SK-N-SH (cell line): Measurements from ENCODE around the gene CEP78. TPM values are rescaled to one million over a fixed set of nuclear protein-coding genes. Genes with fewer than 3 reads are reported as not detected.

Experiments used
- CTCF ChIA-PET: fragments of 300-600, 350-600 bp; formaldehyde crosslinking; extraction: SDS; loops from one replicate; lab custom pipeline; 2021; lab: Yijun Ruan, JAX
- POLR2A ChIA-PET: fragments of 350-600 bp; sonication (Branson Sonifier 250); formaldehyde crosslinking; extraction: SDS; loops from one replicate; lab custom pipeline; 2020; ENCODE audit warnings: antibody characterized with exemption, inconsistent platforms; lab: Yijun Ruan, JAX
- DNase-seq: peaks from one replicate; pipeline ENCODE4 v3.0.0; 2012
- H2AFZ ChIP-seq: fragments of 200-600 bp; sonication (generic); 2 replicates; pipeline ENCODE4 v1.8.1; 2016; ENCODE audit warnings: antibody characterized with exemption, mild to moderate bottlenecking, low read depth
- H3F3A ChIP-seq: fragments of 200-600 bp; sonication (generic); replicated peaks from 2 replicates; pipeline ENCODE3; 2016; ENCODE audit warnings: antibody characterized with exemption, mild to moderate bottlenecking; ENCODE audit not compliant: insufficient read depth
- H3K27ac ChIP-seq, 2 experiments: fragments of 200-500 bp in 1 of 2; fragments of 200-600 bp in 1 of 2; sonication (Bioruptor generic) in 1 of 2; sonication (generic), shearing (Covaris generic) in 1 of 2; 2 replicates each; pipeline versions ENCODE4 v1.5.1 to v1.6.1; 2014 to 2016; ENCODE audit warnings: low read depth in 2 of 2, inconsistent platforms in 1 of 2, low read length in 1 of 2, mild to moderate bottlenecking in 1 of 2, mixed read lengths in 1 of 2
- H3K27me3 ChIP-seq: fragments of 200-600 bp; sonication (generic), shearing (Covaris generic); 2 replicates; pipeline ENCODE4 v1.6.1; 2016; ENCODE audit warnings: mixed run types; ENCODE audit not compliant: insufficient read depth
- H3K36me3 ChIP-seq, 2 experiments: fragments of 200-500 bp in 1 of 2; fragments of 200-600 bp in 1 of 2; sonication (Bioruptor generic) in 1 of 2; sonication (generic) in 1 of 2; replicated peaks in 1 of 2; 2 replicates each; pipeline versions ENCODE3 to v1.5.1; 2014 to 2016; ENCODE audit warnings: low read length in 1 of 2, mild to moderate bottlenecking in 1 of 2; ENCODE audit not compliant: insufficient read depth in 2 of 2, control insufficient read depth in 1 of 2
- H3K4me1 ChIP-seq, 2 experiments: fragments of 200-500 bp in 1 of 2; fragments of 200-600 bp in 1 of 2; sonication (Bioruptor generic) in 1 of 2; sonication (generic), shearing (Covaris generic) in 1 of 2; 2 replicates each; pipeline versions ENCODE4 v1.5.1 to v1.6.1; 2014 to 2016; ENCODE audit warnings: low read depth in 1 of 2, low read length in 1 of 2, mixed run types in 1 of 2; ENCODE audit not compliant: insufficient read depth in 2 of 2, control insufficient read depth in 1 of 2
- H3K4me2 ChIP-seq: fragments of 200-600 bp; sonication (generic), shearing (Covaris generic); 2 replicates; pipeline ENCODE4 v1.6.1; 2017; ENCODE audit warnings: mixed run types
- H3K4me3 ChIP-seq, 2 experiments: fragments of 200-500 bp in 1 of 2; fragments of 200-600 bp in 1 of 2; sonication (Bioruptor generic) in 1 of 2; sonication (generic), shearing (Covaris generic) in 1 of 2; 2 replicates each; pipeline versions ENCODE4 v1.5.1 to v1.8.1; 2014 to 2016; ENCODE audit warnings: low read depth in 2 of 2, inconsistent platforms in 1 of 2, low read length in 1 of 2, mild to moderate bottlenecking in 1 of 2, mixed read lengths in 1 of 2, moderate library complexity in 1 of 2
- H3K79me2 ChIP-seq: fragments of 200-600 bp; sonication (generic); 2 replicates; pipeline ENCODE4 v1.8.1; 2017; ENCODE audit warnings: mild to moderate bottlenecking; ENCODE audit not compliant: insufficient read depth
- H3K9ac ChIP-seq: fragments of 200-600 bp; sonication (generic); 2 replicates; pipeline ENCODE4 v1.6.1; 2017; ENCODE audit warnings: mixed run types
- H3K9me2 ChIP-seq: fragments of 200-600 bp; sonication (generic); 2 replicates; pipeline ENCODE4 v1.6.1; 2017; ENCODE audit warnings: mixed run types
- H3K9me3 ChIP-seq: fragments of 200-600 bp; sonication (generic); 2 replicates; pipeline ENCODE4 v1.6.1; 2017; ENCODE audit warnings: mixed run types, mild to moderate bottlenecking, moderate library complexity
- H4K20me1 ChIP-seq: fragments of 200-600 bp; sonication (generic); 2 replicates; pipeline ENCODE4 v1.6.1; 2017; ENCODE audit warnings: mild to moderate bottlenecking, mixed run types; ENCODE audit not compliant: insufficient read depth
- CTCF ChIP-seq: fragments of 200-600 bp; sonication (generic); IDR thresholded peaks from 2 replicates; pipeline ENCODE4 v1.6.1; 2017; ENCODE audit warnings: antibody characterized with exemption, mild to moderate bottlenecking, moderate library complexity
- ELF1 ChIP-seq: IDR thresholded peaks from 2 replicates; pipeline ENCODE4 v1.4.0; 2012
- FOXM1 ChIP-seq: IDR thresholded peaks from 2 replicates; pipeline ENCODE4 v1.4.0; 2012; ENCODE audit warnings: low read depth, mild to moderate bottlenecking
- GATA2 ChIP-seq: sonication (generic); formaldehyde crosslinking; IDR thresholded peaks from 2 replicates; pipeline ENCODE4 v1.5.0; 2020; ENCODE audit warnings: mild to moderate bottlenecking, missing genetic modification reagents
- IRF3 ChIP-seq: fragments of 150-350 bp; IDR thresholded peaks from 2 replicates; pipeline ENCODE4 v1.6.1; 2016; ENCODE audit warnings: mild to moderate bottlenecking, low read depth, low read length
- NFIC ChIP-seq: IDR thresholded peaks from 2 replicates; pipeline ENCODE4 v1.4.0; 2012; ENCODE audit warnings: borderline replicate concordance
- NRF1 ChIP-seq: IDR thresholded peaks from 2 replicates; pipeline ENCODE4 v1.6.1; 2012; ENCODE audit warnings: low read depth, mild to moderate bottlenecking, low read length
- RFX5 ChIP-seq: IDR thresholded peaks from 2 replicates; pipeline ENCODE4 v1.6.1; 2012; ENCODE audit warnings: mild to moderate bottlenecking, improper control_type of control experiment, low read length
- RXRA ChIP-seq: IDR thresholded peaks from 2 replicates; pipeline ENCODE4 v1.4.0; 2012; ENCODE audit warnings: low read depth, mild to moderate bottlenecking, borderline replicate concordance
- TAF1 ChIP-seq: IDR thresholded peaks from 2 replicates; pipeline ENCODE4 v1.6.1; 2012; ENCODE audit warnings: low read depth, mild to moderate bottlenecking, low read length, moderate library complexity, borderline replicate concordance
- USF2 ChIP-seq: fragments of 150-350 bp; IDR thresholded peaks from 2 replicates; pipeline ENCODE4 v1.6.1; 2017; ENCODE audit warnings: antibody characterized with exemption, low read length, low read depth, borderline replicate concordance
- WGBS: methylation state at CpG from one replicate; pipeline ENCODE4 v1.1.6; 2017; ENCODE audit warnings: low lambda C conversion rate; 5-methylcytosine and 5-hydroxymethylcytosine counted together
- polyA plus RNA-seq, 3 experiments: library from polyadenylated mRNA; depleted of rRNA; stranded (reverse); fragments of >200 nt; gene quantifications; 2 replicates each; pipeline ENCODE4 v1.2.3, GENCODE V29; 2012

CEP78 gene
- polyA plus RNA-seq, 1 of the 3 experiments (the other 2 are of a cell fraction) = 6.2 TPM

GRCh38 chr9:78311075-78311474, 75.2 kb downstream of the CEP78 start:
- H3K4me2 ChIP-seq = no peak overlapping the region
- WGBS = 97% methylated on average over 5 of the region's 5 CpGs
- H2AFZ ChIP-seq = no peak overlapping the region
- no peaks in the 10 kb centered on the region for H3F3A ChIP-seq
- no peak for TF ChIP-seq RFX5
- no peak for TF ChIP-seq USF2
- TF ChIP-seq, all 33 proteins: peak for 0
- Histone ChIP-seq H3K9me3 (no peaks in the 10 kb centered on the region), H3K4me3 (no peak overlapping the region), H3K27me3 (no peaks in the 10 kb centered on the region), H3K79me2 (no peaks in the 10 kb centered on the region), H3K27ac (no peak overlapping the region), H3K4me1 (peaks cover 0 to 29% of the 10 kb centered on the region in 2 experiments; a peak in 2 of 4 replicates), H3K9me2 (no peaks in the 10 kb centered on the region), H3K9ac (no peak overlapping the region), H3K36me3 (peaks cover 10 to 23% of the 10 kb centered on the region in 2 experiments), H4K20me1 (no peaks in the 10 kb centered on the region)
- DNase-seq = no peak
- ChIA-PET CTCF (interaction anchor here (1.3 kb wide), 1 partner anchor 13 kb away, joined by 4 read pairs; no protein-coding TSS in a partner anchor), POLR2A (interaction anchor here (1.2 to 2.4 kb wide), 2 partner anchors 14 kb away, joined by 6 read pairs; partner anchors contain the start of gene PSAT1)

GRCh38 chr9:78311886-78312524, 76.1 kb downstream of the CEP78 start:
- Histone ChIP-seq H3K79me2 (no peaks in the 10 kb centered on the region), H3K9me2 (no peaks in the 10 kb centered on the region)
- TF ChIP-seq RXRA (no peak), FOXM1 (no peak), ELF1 (no peak), NFIC (no peak), GATA2 (no peak), TAF1 (no peak), NRF1 (no peak)
- TF ChIP-seq, all 33 proteins: peak for 0
- Histone ChIP-seq H3K4me3 (no peak overlapping the region), H2AFZ (no peak overlapping the region), H3K27me3 (no peaks in the 10 kb centered on the region), H3K9ac (no peak overlapping the region), H4K20me1 (no peaks in the 10 kb centered on the region), H3K4me1 (peaks cover 0 to 20% of the 10 kb centered on the region in 2 experiments; a peak in 1 of 4 replicates), H3F3A (no peaks in the 10 kb centered on the region), H3K36me3 (peaks cover 9 to 20% of the 10 kb centered on the region in 2 experiments), H3K27ac (no peak overlapping the region), H3K9me3 (no peaks in the 10 kb centered on the region), H3K4me2 (no peak overlapping the region)
- POLR2A ChIA-PET = interaction anchor here (2.4 kb wide), 1 partner anchor 15 kb away, joined by 6 read pairs; the partner anchor contains the start of gene PSAT1
- CTCF ChIA-PET = interaction anchor here (1.3 kb wide), 1 partner anchor 14 kb away, joined by 4 read pairs; no protein-coding TSS in a partner anchor
- no peak for DNase-seq
- 86% methylated on average over 9 of the region's 9 CpGs for WGBS

GRCh38 chr9:78314550-78314949, 78.7 kb downstream of the CEP78 start:
- H3K4me1 ChIP-seq = peaks cover 0 to 18% of the 10 kb centered on the region in 2 experiments; a peak in 1 of 4 replicates
- POLR2A ChIA-PET = interaction anchor here (1.1 to 1.9 kb wide), 2 partner anchors 10 to 18 kb away, joined by 4 to 7 read pairs; partner anchors contain the start of gene PSAT1
- no peak overlapping the region for H3K4me2 ChIP-seq
- no peak for TF ChIP-seq IRF3
- no peak for TF ChIP-seq FOXM1
- TF ChIP-seq GATA2 = no peak
- TF ChIP-seq CTCF = no peak
- H3K9me2 ChIP-seq = no peaks in the 10 kb centered on the region
- CTCF ChIA-PET = interaction anchor here (1.0 to 2.0 kb wide), 3 partner anchors 8 to 54 kb away, joined by 3 to 8 read pairs (median 3); no protein-coding TSS in a partner anchor
- no peaks in the 10 kb centered on the region for H3F3A ChIP-seq
- H2AFZ ChIP-seq = no peak overlapping the region
- H4K20me1 ChIP-seq = no peaks in the 10 kb centered on the region
- H3K79me2 ChIP-seq = no peaks in the 10 kb centered on the region
- 84% methylated on average over 3 of the region's 5 CpGs for WGBS
- no peak overlapping the region for H3K9ac ChIP-seq
- DNase-seq = no peak
- H3K4me3 ChIP-seq = no peak overlapping the region
- no peaks in the 10 kb centered on the region for H3K27me3 ChIP-seq
- H3K27ac ChIP-seq = peak overlapping the region in 1 of 2 experiments; percentile 14; a peak in 1 of 4 replicates
- H3K9me3 ChIP-seq = no peaks in the 10 kb centered on the region
- H3K36me3 ChIP-seq = peaks cover 5 to 38% of the 10 kb centered on the region in 2 experiments
